SU-DHL-6 (cell line): ENCODE results near the gene ZZZ3.

Source experiments
- H2AFZ ChIP-seq: fragments of 200-600 bp; sonication (generic); 2 replicates; pipeline ENCODE4 v1.6.1; 2014; ENCODE audit warnings: low read depth, mild to moderate bottlenecking, moderate library complexity, mixed read lengths, antibody characterized with exemption, low read length; ENCODE audit not compliant: severe bottlenecking
- H3F3A ChIP-seq: fragments of 200-600 bp; shearing (Covaris generic); 2 replicates; pipeline ENCODE4 v1.6.0; 2016; ENCODE audit warnings: antibody characterized with exemption, mild to moderate bottlenecking; ENCODE audit not compliant: insufficient read depth
- H3K27ac ChIP-seq: fragments of 200-600 bp; sonication (generic); 2 replicates; pipeline ENCODE4 v1.5.1; 2016; ENCODE audit warnings: low read depth, mild to moderate bottlenecking, low read length, moderate library complexity, mixed read lengths
- H3K27me3 ChIP-seq: fragments of 200-600 bp; sonication (generic), shearing (Covaris generic); 2 replicates; pipeline ENCODE4 v1.6.0; 2014; ENCODE audit warnings: mild to moderate bottlenecking, low read length
- H3K36me3 ChIP-seq: fragments of 200-600 bp; sonication (generic); 2 replicates; pipeline ENCODE4 v1.6.1; 2014; ENCODE audit warnings: mild to moderate bottlenecking, low read length, mixed read lengths
- H3K4me2 ChIP-seq: fragments of 300-600, 200-600 bp; shearing (Covaris generic), sonication (generic); 2 replicates; pipeline ENCODE4 v1.6.0; 2014; ENCODE audit warnings: low read length, low read depth, mild to moderate bottlenecking; ENCODE audit not compliant: poor library complexity, severe bottlenecking
- H3K4me3 ChIP-seq: fragments of 200-600 bp; sonication (generic); 2 replicates; pipeline ENCODE4 v1.5.1; 2014; ENCODE audit warnings: antibody characterized with exemption, low read length, mild to moderate bottlenecking, mixed read lengths; ENCODE audit not compliant: insufficient read depth, poor library complexity, severe bottlenecking
- H3K79me2 ChIP-seq: fragments of 200-600 bp; sonication (generic); 2 replicates; pipeline ENCODE4 v1.6.1; 2014; ENCODE audit warnings: mild to moderate bottlenecking, low read length, moderate library complexity; ENCODE audit not compliant: insufficient read depth
- H3K9ac ChIP-seq: fragments of 200-600 bp; sonication (generic); 2 replicates; pipeline ENCODE4 v1.7.0; 2014; ENCODE audit warnings: mild to moderate bottlenecking, low read length
- H3K9me2 ChIP-seq: fragments of 200-600 bp; sonication (generic); replicated peaks from 2 replicates; pipeline ENCODE4 v1.6.1; 2014; ENCODE audit warnings: low read length; ENCODE audit not compliant: insufficient read depth
- H3K9me3 ChIP-seq: fragments of 200-600 bp; sonication (generic); 2 replicates; pipeline ENCODE4 v1.6.1; 2014; ENCODE audit warnings: low read length, mixed read lengths; ENCODE audit not compliant: insufficient read depth
- H4K20me1 ChIP-seq: fragments of 200-600 bp; sonication (generic); 2 replicates; pipeline ENCODE4 v1.6.1; 2014; ENCODE audit warnings: low read depth, mild to moderate bottlenecking, antibody characterized with exemption, low read length, moderate library complexity, mixed read lengths
- CTCF ChIP-seq: fragments of 200-600 bp; sonication (generic); IDR thresholded peaks from one replicate; pipeline ENCODE4 v1.5.1; 2017; ENCODE audit warnings: antibody characterized with exemption, mild to moderate bottlenecking, low read length, moderate library complexity; ENCODE audit not compliant: insufficient read depth, poor library complexity, severe bottlenecking
- EZH2phosphoT487 ChIP-seq: fragments of 200-600 bp; sonication (generic), shearing (Covaris generic); conservative IDR thresholded peaks from 2 replicates; pipeline ENCODE4 v1.6.1; 2018; ENCODE audit warnings: mild to moderate bottlenecking, antibody characterized with exemption, low read length, moderate library complexity, mixed read lengths

Gene ZZZ3

GRCh38 chr1:77642941-77643340 is 39.5 kb downstream of the ZZZ3 start:
- Histone ChIP-seq H3K79me2 (peaks cover 81% of the 10 kb centered on the region), H3K9me2 (no peaks in the 10 kb centered on the region), H3K4me3 (no peak overlapping the region), H3K27ac (no peak overlapping the region), H3K9ac (no peak overlapping the region), H3F3A (no peaks in the 10 kb centered on the region; the same call in 1 of the 2 replicates), H2AFZ (no peak overlapping the region), H3K4me2 (no peak overlapping the region), H3K36me3 (peaks cover 5% of the 10 kb centered on the region; the same call in 1 of the 2 replicates), H3K27me3 (no peaks in the 10 kb centered on the region), H4K20me1 (no peaks in the 10 kb centered on the region), H3K9me3 (no peaks in the 10 kb centered on the region)
- TF ChIP-seq EZH2phosphoT487 (no peak), CTCF (no peak)

GRCh38 chr1:77642196-77642595 is 40.3 kb downstream of the ZZZ3 start:
- Histone ChIP-seq H3K27me3 (no peaks in the 10 kb centered on the region), H3K9me2 (no peaks in the 10 kb centered on the region), H3K4me2 (no peak overlapping the region), H3K4me3 (no peak overlapping the region), H3K9ac (no peak overlapping the region), H2AFZ (no peak overlapping the region), H3K9me3 (no peaks in the 10 kb centered on the region), H3K79me2 (peaks cover 75% of the 10 kb centered on the region), H3F3A (no peaks in the 10 kb centered on the region; the same call in 1 of the 2 replicates), H3K36me3 (peaks cover 10% of the 10 kb centered on the region; the same call in 1 of the 2 replicates), H3K27ac (no peak overlapping the region), H4K20me1 (no peaks in the 10 kb centered on the region)
- TF ChIP-seq CTCF (no peak), EZH2phosphoT487 (no peak)

- no peaks in the 10 kb centered on the region for H3K9me2 ChIP-seq
- no peaks in the 10 kb centered on the region for H3K9me3 ChIP-seq
- H3K27ac ChIP-seq: no peak overlapping the region
- H3K4me3 ChIP-seq: no peak overlapping the region
- H3F3A ChIP-seq: no peaks in the 10 kb centered on the region; the same call in 1 of the 2 replicates
- H2AFZ ChIP-seq: no peak overlapping the region
- TF ChIP-seq CTCF (no peak), EZH2phosphoT487 (no peak)
- no peaks in the 10 kb centered on the region for H3K27me3 ChIP-seq
- peaks cover 14% of the 10 kb centered on the region; the same call in 1 of the 2 replicates for H3K36me3 ChIP-seq
- peaks cover 49% of the 10 kb centered on the region for H3K79me2 ChIP-seq
- no peaks in the 10 kb centered on the region for H4K20me1 ChIP-seq
- H3K9ac ChIP-seq: no peak overlapping the region
- no peak overlapping the region for H3K4me2 ChIP-seq
These were observed 42.8 kb downstream of the ZZZ3 start for GRCh38 chr1:77639557-77640069.
